Effector memory CD4-positive, alpha-beta T cell (primary cell): ENCODE results near the gene DNAH6.
"Not testable (repeated sequence)": the region's sequence is repeated elsewhere in the genome, so short reads cannot be mapped to it uniquely, and the experiment has no call there.

Source experiments
- DNase-seq, 3 donors: peaks; one replicate each; pipeline ENCODE4 v3.0.0-alpha.2; 2020
- H3K27ac ChIP-seq: 2 replicates; pipeline ENCODE4 v1.7.0; 2013; ENCODE audit warnings: mild to moderate bottlenecking, low read length, moderate library complexity; ENCODE audit not compliant: insufficient read depth, poor library complexity, severe bottlenecking
- H3K27me3 ChIP-seq: replicated peaks from 2 replicates; pipeline ENCODE4 v1.7.0; 2013; ENCODE audit warnings: mild to moderate bottlenecking, low read length; ENCODE audit not compliant: insufficient read depth, control insufficient read depth, poor library complexity, severe bottlenecking
- H3K36me3 ChIP-seq: 2 replicates; pipeline ENCODE4 v1.7.0; 2013; ENCODE audit warnings: mild to moderate bottlenecking, low read length, moderate library complexity; ENCODE audit not compliant: control insufficient read depth, insufficient read depth
- H3K4me1 ChIP-seq: 2 replicates; pipeline ENCODE4 v1.7.0; 2013; ENCODE audit warnings: low read length, mild to moderate bottlenecking; ENCODE audit not compliant: control insufficient read depth, insufficient read depth, poor library complexity, severe bottlenecking
- H3K4me3 ChIP-seq: 2 replicates; pipeline ENCODE4 v1.7.0; 2013; ENCODE audit warnings: low read length, low read depth, mild to moderate bottlenecking; ENCODE audit not compliant: insufficient read depth, poor library complexity, severe bottlenecking
- H3K9me3 ChIP-seq: 2 replicates; pipeline ENCODE4 v1.7.0; 2013; ENCODE audit warnings: mild to moderate bottlenecking, low read length, moderate library complexity; ENCODE audit not compliant: control insufficient read depth
- total RNA-seq, 3 donors: gene quantifications; one replicate each; lab custom pipeline; 2026; lab: John Stamatoyannopoulos, UW

The DNAH6 gene
- total RNA-seq: 2.0 to 5.2 (median 2.9) reads per million in 3 donors

DNA sequence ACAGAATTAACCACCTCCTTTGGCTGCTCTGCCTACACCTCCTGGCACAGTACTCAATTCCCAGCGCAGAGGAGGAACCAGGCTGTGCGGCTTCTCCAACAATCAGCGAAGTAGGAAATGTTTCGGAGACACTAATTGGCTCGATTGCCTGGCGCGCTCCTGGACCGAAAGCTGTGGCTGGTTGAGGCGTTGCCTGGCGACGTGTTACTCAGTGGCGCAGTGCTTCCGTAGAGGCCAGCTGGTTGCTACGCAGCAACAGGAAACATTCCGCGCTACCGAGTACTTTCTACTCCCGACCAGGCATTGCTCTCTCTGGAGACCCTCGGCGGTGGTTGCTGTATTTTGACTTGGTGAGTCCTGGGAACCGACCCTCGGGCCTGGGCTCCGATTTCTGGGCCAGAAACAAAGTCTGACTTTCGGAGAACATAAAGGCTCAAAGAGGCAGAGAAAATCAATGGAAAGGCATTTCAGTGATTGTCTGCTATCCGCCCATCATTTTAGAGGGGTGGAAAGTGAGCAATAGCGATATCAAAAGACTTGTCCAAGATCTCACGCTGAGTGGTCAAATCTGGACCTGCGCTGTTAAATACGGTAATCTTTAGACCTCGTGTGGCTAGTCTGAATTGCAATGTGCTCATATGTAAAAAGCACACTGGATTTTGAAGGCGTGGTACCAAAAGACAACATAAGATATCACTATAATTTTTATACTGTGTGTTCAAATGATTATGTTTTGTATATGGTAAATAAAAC, at the start of gene DNAH6:
Gene DNAH6 (plus strand): TSS at position 265 of the 753 bp plus-strand sequence. CDS start 1,329 bp downstream, outside the sequence.
- Histone ChIP-seq H3K9me3 (no peaks in the 10 kb centered on the region), H3K36me3 (no peaks in the 10 kb centered on the region), H3K27ac (peak within 1 kb of the TSS; percentile 67), H3K4me1 (peaks cover 5% of the 10 kb centered on the region), H3K4me3 (peak within 1 kb of the TSS; percentile 48), H3K27me3 (no peaks in the 10 kb centered on the region)
- DNase-seq: peak; percentile 77 to 85 (median 83)

- no peaks in the 10 kb centered on the region for H3K27me3 ChIP-seq
- H3K36me3 ChIP-seq: no peaks in the 10 kb centered on the region
- no peaks in the 10 kb centered on the region for H3K4me1 ChIP-seq
- no peak overlapping the region for H3K27ac ChIP-seq
- H3K4me3 ChIP-seq: no peak overlapping the region
- DNase-seq: no peak
- H3K9me3 ChIP-seq: no peaks in the 10 kb centered on the region
Observed at GRCh38 chr2:84467389-84467788, 48.9 kb upstream of the DNAH6 start.

- H3K36me3 ChIP-seq, H3K4me3 ChIP-seq, DNase-seq, H3K27ac ChIP-seq, H3K9me3 ChIP-seq, H3K27me3 ChIP-seq, H3K4me1 ChIP-seq: not testable (repeated sequence)
Observed at GRCh38 chr2:84472423-84472822, 43.9 kb upstream of the DNAH6 start.

DNA sequence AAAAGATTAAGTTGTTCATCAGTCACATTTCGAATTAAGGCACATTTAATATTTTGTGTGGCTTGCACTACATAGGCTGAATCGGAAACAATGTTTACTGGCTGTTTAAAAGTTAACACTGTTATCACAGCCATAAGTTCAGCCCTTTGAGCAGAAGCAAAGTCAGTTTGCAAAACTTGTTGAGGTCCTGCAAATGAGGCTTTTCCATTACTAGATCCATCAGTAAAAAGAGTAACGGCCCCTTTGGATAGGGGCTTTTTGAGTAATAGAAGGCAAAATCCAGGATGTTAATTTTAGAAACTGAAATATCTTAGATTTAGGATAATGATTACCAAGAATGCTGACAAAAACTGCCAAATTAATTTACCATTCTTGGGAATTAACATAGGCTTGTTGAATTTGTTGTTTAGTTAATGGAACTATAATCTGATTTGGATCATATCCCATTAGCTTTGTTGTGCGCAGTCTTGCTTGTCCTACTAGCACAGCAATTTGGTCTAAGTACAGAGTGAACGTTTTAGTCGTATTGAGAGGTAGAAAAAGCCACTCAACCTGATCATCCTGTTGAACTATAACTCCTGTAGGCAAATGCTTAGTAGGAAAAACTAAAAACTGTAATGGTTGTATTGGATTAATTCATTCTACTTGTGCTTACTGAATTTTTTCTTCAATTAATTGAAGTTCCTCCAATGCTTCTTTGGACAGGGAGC, 43.3 kb upstream of the DNAH6 start:
- no peaks in the 10 kb centered on the region for H3K27me3 ChIP-seq
- H3K4me3 ChIP-seq: no peak overlapping the region
- no peaks in the 10 kb centered on the region for H3K4me1 ChIP-seq
- H3K36me3 ChIP-seq: no peaks in the 10 kb centered on the region
- no peak for DNase-seq
- no peaks in the 10 kb centered on the region for H3K9me3 ChIP-seq
- no peak overlapping the region for H3K27ac ChIP-seq

- Histone ChIP-seq H3K9me3 (no peaks in the 10 kb centered on the region), H3K36me3 (no peaks in the 10 kb centered on the region), H3K4me1 (no peaks in the 10 kb centered on the region), H3K4me3 (no peak overlapping the region), H3K27me3 (no peaks in the 10 kb centered on the region), H3K27ac (no peak overlapping the region)
- DNase-seq: no peak
Observed at GRCh38 chr2:84474176-84474575, 42.1 kb upstream of the DNAH6 start.

GRCh38 chr2:84477886-84478285, 38.4 kb upstream of the DNAH6 start:
- Histone ChIP-seq H3K4me3 (no peak overlapping the region), H3K27me3 (no peaks in the 10 kb centered on the region), H3K9me3 (no peaks in the 10 kb centered on the region), H3K27ac (no peak overlapping the region), H3K4me1 (peaks cover 3% of the 10 kb centered on the region), H3K36me3 (no peaks in the 10 kb centered on the region)
- DNase-seq: no peak

DNA sequence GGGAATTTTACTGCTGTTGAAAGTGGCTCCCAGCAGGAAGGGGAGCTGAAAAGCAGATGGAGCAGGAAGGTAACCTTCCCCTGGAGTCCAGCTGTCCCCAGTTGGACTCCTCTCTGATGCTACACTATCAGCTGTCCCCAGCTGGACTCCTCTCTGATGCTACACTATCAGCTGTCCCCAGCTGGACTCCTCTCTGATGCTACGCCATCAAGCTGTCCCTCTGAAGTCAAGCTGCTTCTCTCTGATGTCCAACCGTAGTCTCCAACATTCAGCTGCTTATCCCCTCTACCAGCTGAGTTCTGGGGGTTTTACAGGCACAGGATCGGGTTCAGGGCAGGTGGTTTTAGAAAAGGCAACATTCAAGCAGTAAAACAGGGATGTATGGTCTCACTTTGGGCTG, 37.4 kb upstream of the DNAH6 start:
- no peaks in the 10 kb centered on the region for H3K27me3 ChIP-seq

DNA sequence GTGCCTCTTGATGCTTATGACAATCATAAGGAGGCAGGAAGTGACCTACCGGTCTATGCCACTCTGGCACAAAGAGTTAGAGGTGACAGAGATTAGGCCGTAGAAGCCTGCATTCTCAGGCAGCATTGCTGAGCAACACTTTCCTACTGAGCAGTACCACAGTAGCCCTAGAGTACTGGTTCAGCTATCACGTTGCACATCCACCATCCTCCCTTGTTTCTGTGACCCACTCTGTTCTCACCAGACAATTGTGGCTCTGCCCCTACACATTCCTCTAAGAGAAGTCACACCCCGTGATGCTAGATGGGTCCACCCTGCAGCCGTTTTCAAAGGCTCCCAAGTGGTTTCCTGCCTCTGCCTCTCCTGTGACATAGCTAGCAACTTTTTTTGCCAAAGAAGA, 34.6 kb upstream of the DNAH6 start:
- H3K27me3 ChIP-seq: no peaks in the 10 kb centered on the region
- H3K9me3 ChIP-seq: no peaks in the 10 kb centered on the region
- no peak for DNase-seq
- H3K27ac ChIP-seq: no peak overlapping the region
- peaks cover 3% of the 10 kb centered on the region for H3K4me1 ChIP-seq
- H3K36me3 ChIP-seq: no peaks in the 10 kb centered on the region
- H3K4me3 ChIP-seq: no peak overlapping the region

More for the DNA sequence above, 37.4 kb upstream of the DNAH6 start:
- Histone ChIP-seq H3K27ac (no peak overlapping the region), H3K36me3 (no peaks in the 10 kb centered on the region), H3K4me1 (peaks cover 3% of the 10 kb centered on the region), H3K9me3 (no peaks in the 10 kb centered on the region), H3K4me3 (no peak overlapping the region)
- DNase-seq: no peak

DNA sequence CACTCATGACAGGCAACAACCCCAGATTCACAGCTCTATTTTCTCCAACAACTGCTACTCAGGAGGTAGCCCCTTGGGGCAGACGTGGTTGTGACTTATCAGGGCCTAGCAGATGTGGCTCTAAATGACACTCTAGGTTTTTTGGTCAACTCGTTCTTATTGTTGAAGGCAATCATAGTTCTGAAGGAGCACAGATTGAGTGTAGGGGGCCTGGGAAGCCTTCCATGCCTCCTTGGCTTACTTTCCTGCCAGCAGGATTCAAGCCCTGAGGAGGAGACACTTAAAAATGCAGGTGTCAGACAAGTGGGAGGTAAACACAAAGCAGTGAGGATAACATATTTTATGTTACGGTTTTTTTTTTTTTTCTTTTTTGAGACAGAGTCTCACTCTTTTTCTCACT, 33.7 kb upstream of the DNAH6 start:
- no peak for DNase-seq
- no peaks in the 10 kb centered on the region for H3K27me3 ChIP-seq
- H3K36me3 ChIP-seq: no peaks in the 10 kb centered on the region
- no peak overlapping the region for H3K4me3 ChIP-seq
- no peaks in the 10 kb centered on the region for H3K9me3 ChIP-seq
- H3K4me1 ChIP-seq: peaks cover 3% of the 10 kb centered on the region
- no peak overlapping the region for H3K27ac ChIP-seq

GRCh38 chr2:84483320-84483719, 33.0 kb upstream of the DNAH6 start:
- H3K4me3 ChIP-seq: no peak overlapping the region
- H3K27ac ChIP-seq: no peak overlapping the region
- no peaks in the 10 kb centered on the region for H3K36me3 ChIP-seq
- no peaks in the 10 kb centered on the region for H3K9me3 ChIP-seq
- H3K27me3 ChIP-seq: no peaks in the 10 kb centered on the region
- H3K4me1 ChIP-seq: peaks cover 3% of the 10 kb centered on the region
- no peak for DNase-seq
